Stimulated activated CD8-positive, alpha-beta memory T cell treated with anti-CD3 and anti-CD28 coated beads, Interleukin-7, amount 100 ng/mL, for 48 hours (primary cell): ENCODE results near the gene ADAMTS12.
"Not testable (repeated sequence)": the region's sequence is repeated elsewhere in the genome, so short reads cannot be mapped to it uniquely, and the experiment has no call there.

ENCODE experiments used
- DNase-seq, 2 donors: peaks; one replicate each; pipeline ENCODE4 v3.0.0-alpha.2; 2020; ENCODE audit warnings: low read depth in 1 of 2; ENCODE audit errors: extremely low read depth in 1 of 2

The ADAMTS12 gene

DNA sequence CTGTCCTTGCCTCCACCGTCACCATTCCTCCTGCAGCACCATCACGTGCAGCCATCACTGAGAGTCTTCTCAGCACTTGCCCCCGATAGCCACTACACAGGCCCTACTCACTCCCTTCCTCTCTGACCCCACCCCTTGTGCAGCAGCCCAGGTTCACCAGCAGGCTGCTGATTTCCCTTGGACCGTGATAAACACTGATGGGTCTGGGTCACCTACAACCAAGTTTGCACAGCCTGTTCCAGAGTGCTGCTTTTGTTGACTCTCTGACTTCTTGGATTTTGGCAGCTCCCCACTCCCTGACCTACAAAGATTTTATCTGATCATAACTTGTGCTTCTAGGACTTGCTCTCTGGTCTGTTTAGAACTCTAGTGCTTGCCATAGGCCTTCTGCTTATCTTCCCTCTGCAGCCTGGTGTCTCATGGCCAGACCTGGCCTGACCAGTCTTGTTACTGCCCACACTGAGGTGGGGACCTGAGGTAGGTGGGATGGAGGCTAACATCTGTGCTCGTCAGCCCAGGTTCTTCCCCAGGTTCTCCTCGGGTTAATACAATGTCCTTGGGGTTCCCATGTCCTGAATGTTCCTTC lies 341.7 kb downstream of the ADAMTS12 start:
- DNase-seq, result no peak

DNA sequence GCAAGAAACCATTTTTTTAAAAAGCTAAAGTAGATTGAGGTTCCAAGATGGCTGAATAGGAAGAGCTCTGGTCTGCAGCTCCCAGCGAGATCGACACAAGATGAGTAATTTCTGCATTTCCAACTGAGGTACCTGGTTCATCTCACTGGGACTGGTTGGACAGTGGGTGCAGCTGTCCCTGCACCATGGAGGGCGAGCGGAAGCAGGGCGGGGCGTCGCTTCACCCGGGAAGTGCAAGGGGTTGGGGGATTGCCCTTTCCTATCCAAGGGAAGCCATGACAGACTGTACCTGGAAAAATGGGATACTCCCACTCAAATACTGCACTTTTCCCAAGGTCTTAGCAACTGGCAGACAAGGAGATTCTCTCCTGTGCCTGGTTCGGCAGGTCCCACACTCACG lies 352.0 kb downstream of the ADAMTS12 start:
- not testable (repeated sequence) for DNase-seq

DNA sequence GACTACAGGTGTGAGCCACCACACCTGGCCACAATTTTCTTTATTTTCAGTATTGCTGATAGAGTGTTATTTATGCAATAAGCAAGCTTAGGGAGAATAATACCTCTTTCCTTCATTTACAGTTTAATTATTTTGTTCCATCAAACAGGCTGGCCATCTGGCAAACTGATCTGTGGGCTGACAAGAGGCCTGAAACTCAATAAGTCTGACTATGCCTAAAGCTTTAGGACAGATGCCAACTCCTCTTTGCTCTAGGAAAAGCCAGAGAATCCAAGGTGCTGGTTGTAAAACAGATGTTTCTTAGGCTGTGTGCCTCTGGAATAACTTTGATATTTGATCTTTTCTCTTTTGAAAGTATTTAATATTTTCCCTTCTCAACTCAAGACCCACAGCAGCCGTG lies 352.6 kb downstream of the ADAMTS12 start:
- DNase-seq, result no peak

DNA sequence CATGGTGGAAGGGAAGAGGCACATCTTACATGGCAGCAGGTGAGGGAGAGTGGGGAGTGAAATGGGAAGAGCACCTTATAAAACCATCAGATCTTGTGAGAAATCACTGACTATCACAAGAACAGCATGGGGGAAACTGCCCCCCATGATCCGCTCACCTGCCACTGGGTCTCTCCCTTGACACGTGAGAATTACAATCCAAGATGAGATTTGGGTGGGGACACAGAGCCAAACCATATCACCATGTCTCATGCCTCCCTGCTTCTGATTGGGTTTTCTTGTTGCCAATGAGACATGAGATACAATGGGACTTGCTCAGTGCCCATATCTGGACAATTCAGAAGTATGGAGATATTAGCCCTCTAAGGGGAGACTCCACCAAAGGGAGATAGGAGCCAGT lies 353.6 kb downstream of the ADAMTS12 start:
- DNase-seq, result no peak

DNA sequence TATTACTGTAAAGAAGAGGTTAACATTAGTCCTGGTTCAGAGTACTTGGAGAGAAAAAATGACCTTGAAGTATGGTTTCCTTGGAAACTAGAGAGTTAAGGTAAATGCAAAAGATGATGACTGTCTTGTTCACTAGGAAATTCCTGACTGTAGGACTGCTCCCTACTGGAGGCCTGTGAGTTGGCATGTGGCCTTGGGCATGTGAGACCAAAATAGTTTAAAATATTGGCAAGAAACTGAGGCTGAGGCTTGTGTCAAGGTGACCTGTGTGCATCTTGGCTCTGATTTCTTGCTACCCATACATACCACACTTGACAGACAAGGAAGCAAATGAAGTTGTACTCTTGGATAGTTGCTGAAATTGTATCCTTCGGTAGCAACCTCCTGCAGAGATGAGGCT lies 354.6 kb downstream of the ADAMTS12 start:
- DNase-seq, result no peak

DNA sequence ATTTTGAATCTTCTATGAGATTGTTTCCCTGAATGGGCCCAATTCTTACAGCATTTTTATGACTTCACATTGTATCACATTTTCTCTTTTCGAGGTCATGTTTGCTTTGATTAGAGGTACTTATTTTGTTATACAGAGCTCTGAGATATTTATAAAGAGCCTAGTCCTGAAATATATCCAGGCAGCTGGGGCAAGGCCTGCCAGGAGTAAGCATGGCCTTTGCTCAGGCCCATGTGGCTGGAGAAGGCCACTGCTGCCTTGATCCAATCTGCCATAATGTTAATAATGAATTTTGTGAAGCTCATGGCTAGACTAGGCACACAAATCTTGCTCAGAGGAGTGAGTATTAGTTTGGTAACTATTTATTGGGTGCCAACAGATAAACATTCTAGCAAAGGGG lies 355.0 kb downstream of the ADAMTS12 start:
- DNase-seq, result no peak

DNA sequence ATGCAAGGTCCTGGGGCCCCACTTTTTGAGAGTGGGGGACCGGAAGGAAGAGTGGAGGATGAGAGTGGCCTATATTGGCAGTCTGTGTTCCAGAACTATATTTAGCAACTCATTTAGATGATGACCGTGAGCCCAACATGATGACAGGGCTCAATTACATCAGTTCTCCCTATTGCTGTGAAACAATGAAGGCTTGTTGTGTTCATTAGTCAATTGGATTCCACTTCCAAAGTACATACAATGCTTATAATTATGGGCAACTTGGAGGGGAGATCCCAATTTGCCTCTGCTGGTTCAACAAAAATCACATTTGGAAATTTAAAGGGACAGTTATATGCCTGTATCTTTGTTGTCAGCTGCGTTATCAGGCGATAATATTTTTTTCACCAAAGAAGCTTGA lies 360.0 kb downstream of the ADAMTS12 start:
- DNase-seq, result no peak

DNA sequence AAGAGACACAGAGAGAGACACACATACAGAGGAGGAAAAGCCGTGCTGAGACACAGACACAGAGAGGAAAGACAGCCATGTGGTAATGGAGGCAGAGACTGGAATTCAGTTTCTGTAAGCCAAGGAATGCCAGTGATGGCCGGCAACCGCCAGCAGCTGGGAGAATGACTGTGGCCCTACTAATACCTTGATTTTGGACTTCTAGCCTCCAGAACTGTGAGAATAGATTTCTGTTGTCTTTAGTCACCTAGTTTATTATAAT lies 360.8 kb downstream of the ADAMTS12 start:
- no peak for DNase-seq

DNA sequence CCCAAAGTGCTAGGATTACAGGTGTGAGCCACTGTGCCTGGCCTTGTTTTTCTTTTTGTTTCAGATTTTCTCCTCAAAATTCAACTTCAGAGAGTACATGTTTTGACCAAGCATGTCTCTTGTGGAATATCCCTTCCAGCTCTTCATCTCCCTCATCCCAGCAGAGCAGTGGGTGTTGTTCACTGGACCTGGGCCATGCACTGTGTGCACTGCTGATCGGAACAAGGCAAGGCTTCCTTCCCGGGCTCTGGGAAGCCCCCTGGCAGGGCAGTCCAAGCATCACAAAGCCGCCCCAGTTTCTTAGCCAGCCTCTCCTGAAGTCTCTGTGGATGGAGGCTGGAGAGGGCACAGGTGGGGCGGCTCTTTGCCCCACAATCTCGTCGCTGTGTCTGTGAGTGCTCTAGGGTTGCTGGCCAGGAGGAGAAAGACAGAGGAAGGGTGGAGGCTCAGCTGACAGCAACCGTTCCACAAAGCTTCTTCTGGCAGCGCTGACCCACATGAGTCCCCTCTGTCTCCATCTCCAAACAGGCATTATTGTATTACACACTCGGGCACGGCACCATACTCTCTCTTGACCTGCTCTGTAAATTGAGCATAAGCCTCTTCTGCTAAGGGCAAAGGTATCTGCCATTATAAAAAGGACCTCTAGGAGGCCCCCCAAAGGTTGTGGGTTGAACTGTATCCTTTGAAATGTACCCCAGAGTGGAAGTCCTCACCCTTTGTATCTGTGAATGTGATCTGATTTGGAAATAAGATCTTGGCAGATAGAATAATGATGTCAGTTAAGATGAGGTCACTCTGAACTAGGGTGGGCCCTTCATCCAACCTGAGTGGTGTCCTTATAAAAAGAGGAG lies 361.4 kb downstream of the ADAMTS12 start:
- DNase-seq, result no peak

DNA sequence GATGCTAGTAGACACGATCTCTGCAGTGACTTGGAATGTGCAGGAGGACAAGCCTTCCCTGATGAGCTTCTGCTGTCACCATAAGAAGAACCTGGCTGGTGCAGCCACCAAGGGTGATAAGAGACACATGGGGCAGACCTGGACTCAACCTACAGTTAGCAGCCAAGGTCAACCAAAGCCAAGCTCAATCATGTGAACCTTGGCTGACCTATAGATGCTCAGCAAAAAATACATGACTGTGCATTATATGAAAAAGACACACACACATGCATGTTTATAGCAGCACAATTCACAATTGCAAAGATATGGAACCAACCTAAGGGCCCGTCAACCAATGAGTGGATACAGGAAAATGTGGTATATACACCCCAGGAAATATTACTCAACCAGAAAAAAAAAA lies 364.1 kb downstream of the ADAMTS12 start:
- no peak for DNase-seq

DNA sequence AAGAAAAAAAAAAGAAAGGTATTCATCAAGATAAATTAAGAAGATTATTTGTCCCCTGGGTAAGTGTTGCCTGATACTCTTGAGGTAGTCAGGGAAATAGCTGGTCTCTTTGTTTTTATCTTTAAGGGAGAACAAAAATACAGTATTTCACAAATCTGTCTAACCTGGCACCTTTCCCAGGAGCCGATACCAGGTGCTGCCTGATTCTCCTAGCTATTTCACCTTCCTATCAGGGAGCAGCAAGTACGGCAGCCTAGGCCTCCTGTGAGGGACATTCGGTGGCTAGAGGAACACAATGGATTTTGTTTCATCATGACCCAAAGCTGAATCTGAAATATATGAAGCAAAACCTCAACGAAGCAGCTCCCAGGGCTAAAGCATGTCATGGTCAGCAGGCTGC lies 365.0 kb downstream of the ADAMTS12 start:
- no peak for DNase-seq

DNA sequence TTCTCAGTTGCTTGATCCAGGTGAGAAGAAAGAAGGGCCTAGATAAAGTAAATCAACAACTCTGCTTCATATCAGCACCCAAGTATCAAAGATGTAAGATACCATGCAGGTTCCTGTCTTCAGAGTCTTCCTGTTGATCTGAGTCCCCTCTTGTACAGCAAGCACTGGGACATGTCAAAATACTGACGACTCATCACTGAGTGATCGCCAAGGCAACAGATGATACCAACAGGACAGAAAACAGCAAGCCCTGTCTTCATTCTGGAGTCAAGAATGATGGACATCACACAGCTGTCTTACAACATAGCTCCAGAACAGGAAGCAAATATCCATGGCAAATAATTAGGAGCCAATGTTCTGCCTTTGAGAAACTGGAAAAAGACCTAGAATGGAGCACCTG lies 367.3 kb downstream of the ADAMTS12 start:
- DNase-seq, result no peak

DNA sequence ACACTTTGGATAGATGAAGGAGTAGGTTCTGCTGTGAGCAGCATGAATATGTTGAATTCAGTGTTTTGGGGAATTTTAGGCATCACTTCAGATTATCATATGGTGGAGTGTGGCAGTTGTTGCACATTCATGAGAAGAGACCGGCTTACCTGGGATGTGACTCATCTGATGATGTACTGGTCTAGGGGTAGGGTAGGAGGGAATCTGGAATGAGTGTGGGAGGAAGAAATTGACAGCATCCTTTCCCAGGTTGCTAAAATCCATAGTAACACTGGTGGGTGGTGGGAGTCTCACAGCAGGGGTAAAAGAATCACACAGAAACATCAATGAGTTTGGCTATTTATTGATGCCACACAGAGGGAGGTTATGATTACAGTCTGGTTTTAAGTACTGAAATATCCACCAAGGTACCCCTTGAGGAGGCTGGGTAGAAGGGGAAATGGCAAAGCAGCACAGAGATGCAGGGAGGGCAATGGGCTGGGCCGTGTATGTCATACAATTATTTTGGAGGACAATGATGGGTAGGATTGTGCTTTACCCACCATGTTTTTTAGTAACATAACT lies 368.5 kb downstream of the ADAMTS12 start:
- DNase-seq, result no peak

DNA sequence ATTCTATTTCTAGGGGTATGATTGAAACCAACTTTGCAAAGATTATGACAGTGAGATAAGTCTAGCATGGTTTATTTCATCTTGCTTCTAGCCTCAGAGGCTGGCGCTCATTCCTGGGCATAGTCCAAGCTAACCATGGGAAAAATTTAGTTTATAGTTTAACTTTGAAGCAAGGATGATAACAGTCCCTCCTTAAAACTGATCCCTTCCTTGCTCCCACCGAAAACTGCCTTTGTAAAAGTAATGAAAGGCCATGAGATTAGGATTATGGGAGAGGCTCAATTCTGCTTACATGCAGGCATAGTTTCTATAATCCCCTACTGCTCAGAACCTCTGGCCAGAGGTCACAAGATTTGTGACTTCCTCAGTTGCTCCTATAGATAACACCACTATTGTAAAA lies 375.4 kb downstream of the ADAMTS12 start:
- DNase-seq, result no peak

DNA sequence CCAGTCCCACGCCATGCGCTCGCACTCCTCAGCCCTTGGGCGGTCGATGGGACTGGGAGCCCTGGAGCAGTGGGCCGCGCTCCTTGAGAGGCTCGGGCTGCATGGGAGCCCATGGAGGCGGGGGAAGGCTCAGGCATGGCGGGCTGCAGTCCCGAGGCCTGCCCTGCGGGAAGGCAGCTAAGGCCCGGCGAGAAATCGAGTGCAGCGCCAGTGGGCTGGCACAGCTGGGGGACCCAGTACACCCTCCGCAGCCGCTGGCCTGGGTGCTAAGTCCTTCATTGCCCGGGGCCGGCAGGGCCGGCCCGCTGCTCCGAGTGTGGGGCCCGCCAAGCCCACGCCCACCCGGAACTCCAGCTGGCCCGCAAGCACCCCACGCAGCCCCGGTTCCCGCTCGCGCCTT lies 376.4 kb downstream of the ADAMTS12 start:
- DNase-seq, result not testable (repeated sequence)

DNA sequence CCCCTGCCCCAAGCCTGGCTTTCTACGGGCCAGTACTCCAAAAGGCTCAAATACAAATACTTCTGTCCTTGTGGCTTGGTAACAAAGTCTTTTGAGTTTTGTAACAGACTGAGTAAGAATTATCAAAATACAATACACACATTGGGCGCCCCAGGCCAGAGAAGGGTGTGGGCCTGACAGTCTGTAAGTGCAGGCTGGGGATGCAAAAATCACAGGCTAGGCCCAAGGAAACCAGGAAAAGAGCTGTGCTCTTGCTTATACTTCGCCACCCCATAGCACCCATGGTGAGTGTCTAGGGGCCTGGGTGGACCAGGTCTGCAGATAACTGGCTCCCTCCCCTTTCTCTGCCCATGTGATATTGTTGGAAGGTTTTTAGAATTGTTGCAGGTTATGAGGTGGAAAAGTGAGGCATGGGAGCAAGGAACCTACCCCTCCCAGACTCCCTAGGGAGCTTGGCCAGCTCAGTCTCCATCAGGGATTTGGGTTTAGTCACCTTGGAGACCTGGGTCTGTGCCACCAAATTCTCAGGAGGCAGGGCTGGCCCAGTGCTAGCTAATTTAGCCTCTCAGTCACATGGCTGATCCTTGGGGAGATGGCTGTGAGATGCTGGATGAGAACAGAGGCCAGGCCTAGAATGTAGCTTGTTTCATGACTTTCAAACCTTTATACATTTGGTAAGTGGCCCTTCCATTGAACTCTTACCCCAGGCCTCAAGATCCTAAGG lies 378.2 kb downstream of the ADAMTS12 start:
- DNase-seq, result no peak

DNA sequence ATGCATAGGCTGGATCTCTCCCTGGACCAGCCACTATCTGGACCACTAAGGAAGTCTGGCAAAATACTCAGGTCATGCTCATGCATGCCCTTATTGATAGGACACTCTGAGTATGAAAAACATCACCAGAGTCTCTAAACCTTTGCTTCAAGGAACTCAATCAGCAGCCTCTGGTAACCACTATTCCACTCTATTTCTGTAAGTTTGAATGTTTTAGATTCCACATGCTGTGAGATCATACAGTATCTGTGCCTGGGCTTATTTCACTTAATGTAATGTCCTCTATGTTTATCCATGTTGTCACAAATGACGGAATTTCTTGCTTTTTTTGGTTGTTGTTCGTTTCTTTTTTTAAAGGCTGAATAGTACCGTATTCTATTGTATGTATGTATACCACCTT lies 382.8 kb downstream of the ADAMTS12 start:
- no peak for DNase-seq

DNA sequence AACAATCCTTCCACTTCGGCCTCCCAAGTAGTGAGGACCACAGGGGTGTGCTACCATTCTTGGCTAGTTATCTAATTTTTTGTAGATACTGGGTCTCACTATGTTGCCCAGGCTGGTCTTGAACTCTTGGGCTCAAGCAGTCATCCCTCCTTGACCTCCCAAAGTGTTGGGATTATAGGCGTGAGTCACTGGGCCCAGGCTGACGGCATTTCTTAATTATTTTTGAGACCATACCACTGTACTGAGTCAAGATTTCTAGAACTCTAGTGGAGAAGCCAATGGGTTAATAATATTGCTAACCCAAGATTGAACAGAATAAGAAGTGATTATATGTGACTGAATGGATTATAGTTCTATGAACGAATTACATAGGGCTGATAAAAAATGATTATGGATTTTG lies 384.4 kb downstream of the ADAMTS12 start:
- no peak for DNase-seq

DNA sequence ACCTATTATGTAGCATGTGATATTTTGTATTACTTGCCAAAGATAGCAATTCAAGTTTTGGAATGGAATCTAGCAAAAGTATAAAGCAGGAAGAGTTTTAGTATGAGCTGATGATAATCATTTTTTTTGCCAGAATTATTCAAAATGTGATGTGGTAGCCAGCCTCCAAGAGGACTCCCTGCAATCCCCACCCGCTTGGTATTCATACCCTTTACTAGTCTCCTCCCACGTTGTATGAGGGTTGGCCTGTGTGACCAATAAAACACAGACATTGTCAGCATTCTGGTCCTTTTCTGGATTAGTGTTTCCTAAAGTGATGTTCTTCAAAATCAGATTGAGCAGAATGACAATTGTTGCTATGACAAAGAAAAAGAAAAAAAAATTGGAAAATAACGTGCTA lies 387.2 kb downstream of the ADAMTS12 start:
- no peak for DNase-seq

DNA sequence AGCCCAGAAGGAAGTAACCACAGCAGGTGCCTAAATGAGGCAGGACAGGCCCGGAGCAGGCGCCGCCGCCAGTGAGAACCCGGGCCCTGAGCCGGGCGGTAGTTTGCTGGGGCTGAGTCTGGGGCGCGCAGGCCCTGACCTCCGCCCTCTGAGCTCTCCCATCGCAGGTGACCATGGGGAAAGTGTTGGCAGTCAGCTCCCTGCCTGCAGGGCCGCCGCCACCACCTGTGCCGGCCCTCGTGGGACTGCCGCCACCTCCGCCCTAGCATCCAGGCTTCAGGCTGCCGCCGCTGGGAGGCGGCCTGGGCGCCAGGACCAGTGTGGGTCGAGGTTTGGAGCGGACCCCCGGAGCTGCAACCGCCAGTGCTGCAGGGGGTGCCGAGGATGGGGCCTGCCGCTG lies 389.9 kb downstream of the ADAMTS12 start:
- DNase-seq, result no peak

DNA sequence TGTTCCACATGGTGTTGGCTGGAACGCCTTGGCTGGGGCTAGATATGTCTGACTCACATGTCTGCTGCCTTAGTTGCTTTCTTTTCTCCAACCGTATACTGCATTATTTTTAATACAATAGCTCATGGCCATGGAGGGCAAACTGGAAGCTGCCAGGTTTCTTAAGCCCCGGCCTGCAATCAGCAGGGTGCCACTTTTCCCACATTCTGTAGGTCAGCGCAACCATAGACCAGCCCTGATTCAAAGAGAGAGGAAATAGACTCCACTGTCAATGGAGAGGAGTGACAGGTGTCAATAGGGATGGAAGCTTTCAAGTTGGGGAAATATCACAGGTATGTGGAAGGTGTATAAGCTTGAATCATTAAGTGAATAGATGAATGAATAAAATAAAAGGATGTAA lies 390.5 kb downstream of the ADAMTS12 start:
- no peak for DNase-seq

DNA sequence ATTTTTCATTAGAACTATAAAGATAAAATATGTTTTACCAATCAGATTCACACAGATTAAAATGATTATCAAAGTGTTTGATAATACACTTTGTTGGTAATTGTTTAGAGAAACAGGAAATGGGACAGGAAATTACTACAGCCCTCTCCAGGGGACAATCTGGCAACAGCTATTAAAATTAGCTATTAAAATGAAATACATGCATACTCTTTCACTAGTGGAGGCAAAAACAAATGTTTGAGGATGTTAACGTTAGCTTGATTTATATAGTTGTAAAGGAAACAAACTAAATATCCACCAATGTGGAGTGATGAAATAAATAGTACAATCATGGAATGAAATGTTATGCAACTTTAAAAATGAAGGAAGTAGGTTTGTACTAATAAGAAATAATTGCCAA lies 397.3 kb downstream of the ADAMTS12 start:
- no peak for DNase-seq
